HepG2 (cell line): Measurements from ENCODE around the gene TBC1D24. TPM values are rescaled to one million over a fixed set of nuclear protein-coding genes. Genes with fewer than 3 reads are reported as not detected.
A peak's percentile ranks its signal among the peaks of the same experiment; 100 is the strongest.

Experiments used
- ADNP ChIP-seq: sonication (generic); formaldehyde crosslinking; IDR thresholded peaks from 2 replicates; pipeline ENCODE4 v1.4.0; 2020; ENCODE audit warnings: missing genetic modification reagents
- BCL3 ChIP-seq: sonication (generic); formaldehyde crosslinking; IDR thresholded peaks from 2 replicates; pipeline ENCODE4 v1.5.1; 2020; ENCODE audit warnings: mild to moderate bottlenecking, missing genetic modification reagents, moderate library complexity
- CBX1 ChIP-seq: IDR thresholded peaks from one replicate; pipeline ENCODE4 v1.6.1; 2016; ENCODE audit warnings: antibody characterized with exemption, low read depth
- CREM ChIP-seq, 2 experiments: sonication (generic) in 1 of 2; formaldehyde crosslinking in 1 of 2; IDR thresholded peaks; 2 replicates each; pipeline versions ENCODE4 v1.4.0 to v1.6.1; 2016 to 2020; ENCODE audit warnings: antibody characterized with exemption in 1 of 2, mild to moderate bottlenecking in 1 of 2, missing genetic modification reagents in 1 of 2
- DNMT3B ChIP-seq: conservative IDR thresholded peaks from 2 replicates; pipeline ENCODE4 v1.6.1; 2016; ENCODE audit warnings: missing biosample characterization, control low read depth
- ETV6 ChIP-seq: sonication (generic); formaldehyde crosslinking; conservative IDR thresholded peaks from 2 replicates; pipeline ENCODE4 v1.4.0; 2020; ENCODE audit warnings: missing genetic modification reagents
- JUN ChIP-seq: sonication (generic); formaldehyde crosslinking; IDR thresholded peaks from 2 replicates; pipeline ENCODE4 v1.4.0; 2020; ENCODE audit warnings: mild to moderate bottlenecking, missing genetic modification reagents
- JUND ChIP-seq: sonication (generic); formaldehyde crosslinking; IDR thresholded peaks from 2 replicates; pipeline ENCODE4 v1.8.0; 2022; ENCODE audit warnings: mild to moderate bottlenecking, missing genetic modification reagents
- NFKB2 ChIP-seq: sonication (generic); formaldehyde crosslinking; IDR thresholded peaks from 2 replicates; pipeline ENCODE4 v1.4.0; 2020; ENCODE audit warnings: missing genetic modification reagents, borderline replicate concordance
- REPIN1 ChIP-seq: sonication (generic); formaldehyde crosslinking; IDR thresholded peaks from 2 replicates; pipeline ENCODE4 v1.8.0; 2022; ENCODE audit warnings: missing genetic modification reagents, low read depth, mild to moderate bottlenecking, borderline replicate concordance
- RXRA ChIP-seq: sonication (generic); formaldehyde crosslinking; IDR thresholded peaks from 2 replicates; pipeline ENCODE4 v1.5.1; 2020; ENCODE audit warnings: missing genetic modification reagents
- SOX6 ChIP-seq, 2 experiments: fragments of 450-650 bp in 1 of 2; sonication (generic) in 1 of 2; formaldehyde crosslinking in 1 of 2; IDR thresholded peaks; 2 replicates each; pipeline versions ENCODE4 v1.4.0 to v1.6.1; 2017 to 2020; ENCODE audit warnings: antibody characterized with exemption in 1 of 2, mild to moderate bottlenecking in 1 of 2, missing genetic modification reagents in 1 of 2
- SP1 ChIP-seq, 2 experiments: fragments of 450-650 bp in 1 of 2; sonication (generic) in 1 of 2; formaldehyde crosslinking in 1 of 2; IDR thresholded peaks; 2 replicates each; pipeline versions ENCODE4 v1.4.0 to v1.6.1; 2016 to 2020; ENCODE audit warnings: missing genetic modification reagents in 1 of 2
- ZBTB2 ChIP-seq: sonication (generic); formaldehyde crosslinking; IDR thresholded peaks from 2 replicates; pipeline ENCODE4 v1.8.0; 2022; ENCODE audit warnings: low read depth, missing genetic modification reagents
- ZFP36L1 ChIP-seq: sonication (generic); formaldehyde crosslinking; IDR thresholded peaks from 2 replicates; pipeline ENCODE4 v1.8.0; 2022; ENCODE audit warnings: mild to moderate bottlenecking, missing genetic modification reagents, moderate library complexity
- ZMAT5 ChIP-seq: sonication (generic); formaldehyde crosslinking; IDR thresholded peaks from 2 replicates; pipeline ENCODE4 v1.5.0; 2020; ENCODE audit warnings: mild to moderate bottlenecking, low read depth, missing genetic modification reagents, borderline replicate concordance
- ZNF292 ChIP-seq: sonication (generic); formaldehyde crosslinking; IDR thresholded peaks from 2 replicates; pipeline ENCODE4 v1.8.1; 2022; ENCODE audit warnings: mild to moderate bottlenecking, low read depth, missing genetic modification reagents, borderline replicate concordance
- ZNF296 ChIP-seq: sonication (generic); formaldehyde crosslinking; conservative IDR thresholded peaks from 2 replicates; pipeline ENCODE4 v1.5.0; 2020; ENCODE audit warnings: mild to moderate bottlenecking, missing genetic modification reagents
- ZNF3 ChIP-seq: IDR thresholded peaks from 2 replicates; pipeline ENCODE4 v1.7.0; 2017; ENCODE audit warnings: inconsistent platforms
- ZNF337 ChIP-seq: sonication (generic); formaldehyde crosslinking; IDR thresholded peaks from 2 replicates; pipeline ENCODE4 v1.5.1; 2020; ENCODE audit warnings: missing genetic modification reagents, low read depth, mild to moderate bottlenecking, borderline replicate concordance
- ZNF33B ChIP-seq: sonication (generic); formaldehyde crosslinking; IDR thresholded peaks from 2 replicates; pipeline ENCODE4 v1.5.1; 2020; ENCODE audit warnings: mild to moderate bottlenecking, missing genetic modification reagents
- ZNF770 ChIP-seq: sonication (generic); formaldehyde crosslinking; IDR thresholded peaks from 2 replicates; pipeline ENCODE4 v1.5.0; 2020; ENCODE audit warnings: mild to moderate bottlenecking, missing genetic modification reagents
- ZNF792 ChIP-seq: IDR thresholded peaks from 2 replicates; pipeline ENCODE4 v1.6.1; 2016
- polyA plus RNA-seq, 8 experiments: library from polyadenylated mRNA; depleted of rRNA in 3 of 8; stranded (reverse) in 7 of 8; unstranded in 1 of 8; fragments of >200 nt; fragmentation: Illumina TruSeq in 4 of 8; extraction: Trizol in 4 of 8; gene quantifications; 2 replicates each; pipeline versions ENCODE4 v1.2.1 to v1.2.3, GENCODE V29; 2011 to 2016; ENCODE audit warnings: low read depth in 4 of 8, missing spikeins in 1 of 8, mixed read lengths in 1 of 8; ENCODE audit not compliant: insufficient read depth in 1 of 8
- total RNA-seq, 5 experiments: library from RNA; depleted of rRNA; stranded (reverse); fragments of >200 nt; fragmentation: Illumina TruSeq; extraction: Trizol; gene quantifications; 2 replicates each; pipeline ENCODE4 v1.2.3, GENCODE V29; 2016; ENCODE audit warnings: low read depth in 1 of 5
- TF ChIP-seq, protein P1 (sequence below): sonication (generic); formaldehyde crosslinking; IDR thresholded peaks from 2 replicates; pipeline ENCODE4 v1.4.0; 2020; ENCODE audit warnings: missing genetic modification reagents

Gene TBC1D24
- total and polyA plus RNA-seq, 2 of the 13 experiments (the other 11 are each of a cell fraction or from before 2014, with no cell fraction given): 7.7 to 13.7 TPM

- no peak for TF ChIP-seq CREM (IDR thresholded peaks at IDR 0.05)
- TF ChIP-seq CREM (CRISPR knock-in tag; IDR thresholded peaks at IDR 0.05): no peak
- TF ChIP-seq ZNF33B (CRISPR knock-in tag): no peak
- TF ChIP-seq ADNP (CRISPR knock-in tag): no peak
- TF ChIP-seq SP1 (IDR thresholded peaks at IDR 0.05): no peak
- peak; percentile 37; the same call in 1 of the 2 replicates for TF ChIP-seq SP1 (CRISPR knock-in tag; IDR thresholded peaks at IDR 0.05)
- 0 out of 2 replicates have a peak, but pooled peaks have one; percentile 41 for TF ChIP-seq NFKB2 (CRISPR knock-in tag)
- no peak for TF ChIP-seq BCL3 (CRISPR knock-in tag)
- TF ChIP-seq ZNF292 (CRISPR knock-in tag): no peak
- TF ChIP-seq ZNF792 (CRISPR knock-in tag): peak; percentile 76; the same call in 1 of the 2 replicates
- no peak for TF ChIP-seq ZNF337 (CRISPR knock-in tag)
- TF ChIP-seq, protein P1, sequence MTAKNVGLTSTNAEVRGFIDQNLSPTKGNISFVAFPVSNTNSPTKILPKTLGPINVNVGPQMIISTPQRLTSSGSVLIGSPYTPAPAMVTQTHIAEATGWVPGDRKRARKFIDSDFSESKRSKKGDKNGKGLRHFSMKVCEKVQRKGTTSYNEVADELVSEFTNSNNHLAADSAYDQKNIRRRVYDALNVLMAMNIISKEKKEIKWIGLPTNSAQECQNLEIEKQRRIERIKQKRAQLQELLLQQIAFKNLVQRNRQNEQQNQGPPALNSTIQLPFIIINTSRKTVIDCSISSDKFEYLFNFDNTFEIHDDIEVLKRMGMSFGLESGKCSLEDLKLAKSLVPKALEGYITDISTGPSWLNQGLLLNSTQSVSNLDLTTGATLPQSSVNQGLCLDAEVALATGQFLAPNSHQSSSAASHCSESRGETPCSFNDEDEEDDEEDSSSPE (CRISPR knock-in tag): peak; percentile 72
- TF ChIP-seq ZNF3: no peak
- TF ChIP-seq CBX1: peak; percentile 87
- no peak for TF ChIP-seq REPIN1 (CRISPR knock-in tag)
- TF ChIP-seq DNMT3B: no peak
- no peak for TF ChIP-seq ZNF770 (CRISPR knock-in tag)
- TF ChIP-seq ZMAT5 (CRISPR knock-in tag): no peak
- TF ChIP-seq ETV6 (CRISPR knock-in tag): no peak
- TF ChIP-seq JUND (CRISPR knock-in tag): no peak
- TF ChIP-seq ZBTB2: peak; percentile 34; the same call in 1 of the 2 replicates
- TF ChIP-seq ZFP36L1 (CRISPR knock-in tag): no peak
- TF ChIP-seq RXRA (CRISPR knock-in tag): 0 out of 2 replicates have a peak, but pooled peaks have one; percentile 6
- TF ChIP-seq SOX6 (IDR thresholded peaks at IDR 0.05): no peak
- TF ChIP-seq SOX6 (CRISPR knock-in tag; IDR thresholded peaks at IDR 0.05): no peak
- no peak for TF ChIP-seq ZNF296 (CRISPR knock-in tag)
- no peak for TF ChIP-seq JUN (CRISPR knock-in tag)
Measured at GRCh38 chr16:2520097-2520783, 45.3 kb downstream of the TBC1D24 start, which contains the start of gene AMDHD2 (continued).
